Measurements from ENCODE around the gene ETNK1. TPM values are rescaled to one million over a fixed set of nuclear protein-coding genes. Genes with fewer than 3 reads are reported as not detected.

ETNK1 gene
- polyA plus RNA-seq, 3 donors: 13.7 to 17.3 (median 16.5) TPM

GRCh38 chr12:22576473-22576872 is 48.5 kb upstream of the ETNK1 start:
- H3K4me1 Mint-ChIP-seq: no peaks in the 10 kb centered on the region
- no CpG with 5 or more reads among the region's 2 CpGs for WGBS (ENCODE audit: insufficient coverage)
- no peak overlapping the region for H3K4me3 Mint-ChIP-seq

GRCh38 chr12:22577667-22578066 is 47.3 kb upstream of the ETNK1 start:
- WGBS (ENCODE audit: insufficient coverage): no CpG with 5 or more reads among the region's 1 CpG

More at GRCh38 chr12:22576473-22576872, 48.5 kb upstream of the ETNK1 start:
- Histone ChIP-seq H3K4me3 (replicated peaks in 1 of 3; ENCODE audit: low read depth in 2 of 3, low read length in 3 of 3) (no peak overlapping the region), H3K79me2 (ENCODE audit: insufficient read depth, low read length) (no peaks in the 10 kb centered on the region), H3K4me1 (ENCODE audit: control insufficient read depth in 1 of 2, insufficient read depth in 2 of 2, low read length in 2 of 2) (no peaks in the 10 kb centered on the region), H4K20me1 (ENCODE audit: insufficient read depth, low read length) (no peaks in the 10 kb centered on the region), H3K27ac (ENCODE audit: low read depth in 1 of 2, low read length in 2 of 2) (no peak overlapping the region), H3K36me3 (replicated peaks in 1 of 2; ENCODE audit: control insufficient read depth in 1 of 2, insufficient read depth in 2 of 2, low read length in 2 of 2) (no peaks in the 10 kb centered on the region), H3K4me2 (replicated peaks; ENCODE audit: extremely low read depth, low read length, poor library complexity, severe bottlenecking) (no peak overlapping the region), H3K9ac (ENCODE audit: insufficient read depth, low read length, poor library complexity, severe bottlenecking) (no peak overlapping the region), H3K9me3 (replicated peaks in 1 of 2; ENCODE audit: control insufficient read depth in 1 of 2, insufficient read depth in 1 of 2, low read length in 2 of 2) (no peaks in the 10 kb centered on the region), H3K27me3 (ENCODE audit: control insufficient read depth in 2 of 2, insufficient read depth in 2 of 2, low read length in 2 of 2) (no peaks in the 10 kb centered on the region), H2AFZ (ENCODE audit: insufficient read depth, low read depth, low read length, poor library complexity, severe bottlenecking) (no peak overlapping the region)
- Mint-ChIP-seq H3K27ac (no peak overlapping the region), H3K9me3 (peaks cover 0 to 6% (median 2%) of the 10 kb centered on the region in 7 donors), H3K36me3 (no peaks in the 10 kb centered on the region), H3K27me3 (ENCODE audit: low read depth in 3 of 3) (peaks cover 0 to 1% (median 0%) of the 10 kb centered on the region in 3 donors)
- TF ChIP-seq, protein P1, sequence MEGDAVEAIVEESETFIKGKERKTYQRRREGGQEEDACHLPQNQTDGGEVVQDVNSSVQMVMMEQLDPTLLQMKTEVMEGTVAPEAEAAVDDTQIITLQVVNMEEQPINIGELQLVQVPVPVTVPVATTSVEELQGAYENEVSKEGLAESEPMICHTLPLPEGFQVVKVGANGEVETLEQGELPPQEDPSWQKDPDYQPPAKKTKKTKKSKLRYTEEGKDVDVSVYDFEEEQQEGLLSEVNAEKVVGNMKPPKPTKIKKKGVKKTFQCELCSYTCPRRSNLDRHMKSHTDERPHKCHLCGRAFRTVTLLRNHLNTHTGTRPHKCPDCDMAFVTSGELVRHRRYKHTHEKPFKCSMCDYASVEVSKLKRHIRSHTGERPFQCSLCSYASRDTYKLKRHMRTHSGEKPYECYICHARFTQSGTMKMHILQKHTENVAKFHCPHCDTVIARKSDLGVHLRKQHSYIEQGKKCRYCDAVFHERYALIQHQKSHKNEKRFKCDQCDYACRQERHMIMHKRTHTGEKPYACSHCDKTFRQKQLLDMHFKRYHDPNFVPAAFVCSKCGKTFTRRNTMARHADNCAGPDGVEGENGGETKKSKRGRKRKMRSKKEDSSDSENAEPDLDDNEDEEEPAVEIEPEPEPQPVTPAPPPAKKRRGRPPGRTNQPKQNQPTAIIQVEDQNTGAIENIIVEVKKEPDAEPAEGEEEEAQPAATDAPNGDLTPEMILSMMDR (IDR thresholded peaks at IDR 0.05): no peak
- no peak for DNase-seq
- intact Hi-C loops (cut with micrococcal nuclease): no loop called here

More at GRCh38 chr12:22577667-22578066, 47.3 kb upstream of the ETNK1 start:
- no peaks in the 10 kb centered on the region for H3K9me3 ChIP-seq (replicated peaks in 1 of 2; ENCODE audit: control insufficient read depth in 1 of 2, insufficient read depth in 1 of 2, low read length in 2 of 2)
- intact Hi-C loops (cut with micrococcal nuclease): no loop called here
- no peak overlapping the region for H3K4me3 ChIP-seq (replicated peaks in 1 of 3; ENCODE audit: low read depth in 2 of 3, low read length in 3 of 3)
- H3K36me3 ChIP-seq (replicated peaks in 1 of 2; ENCODE audit: control insufficient read depth in 1 of 2, insufficient read depth in 2 of 2, low read length in 2 of 2): no peaks in the 10 kb centered on the region
- H3K9me3 Mint-ChIP-seq: peaks cover 0 to 6% (median 2%) of the 10 kb centered on the region in 7 donors
- H3K36me3 Mint-ChIP-seq: no peaks in the 10 kb centered on the region
- H3K27me3 Mint-ChIP-seq (ENCODE audit: low read depth in 3 of 3): peaks cover 0 to 1% (median 0%) of the 10 kb centered on the region in 3 donors
- no peaks in the 10 kb centered on the region for H3K27me3 ChIP-seq (ENCODE audit: control insufficient read depth in 2 of 2, insufficient read depth in 2 of 2, low read length in 2 of 2)
- H3K4me2 ChIP-seq (replicated peaks; ENCODE audit: extremely low read depth, low read length, poor library complexity, severe bottlenecking): no peak overlapping the region
- no peak overlapping the region for H3K9ac ChIP-seq (ENCODE audit: insufficient read depth, low read length, poor library complexity, severe bottlenecking)
- no peak overlapping the region for H2AFZ ChIP-seq (ENCODE audit: insufficient read depth, low read depth, low read length, poor library complexity, severe bottlenecking)
- no peak overlapping the region for H3K4me3 Mint-ChIP-seq
- no peaks in the 10 kb centered on the region for H3K79me2 ChIP-seq (ENCODE audit: insufficient read depth, low read length)
- no peak for DNase-seq
- H4K20me1 ChIP-seq (ENCODE audit: insufficient read depth, low read length): no peaks in the 10 kb centered on the region
- H3K4me1 Mint-ChIP-seq: no peaks in the 10 kb centered on the region
- TF ChIP-seq, protein P1 (IDR thresholded peaks at IDR 0.05): no peak
- no peak overlapping the region for H3K27ac ChIP-seq (ENCODE audit: low read depth in 1 of 2, low read length in 2 of 2)
- no peak overlapping the region for H3K27ac Mint-ChIP-seq
- no peaks in the 10 kb centered on the region for H3K4me1 ChIP-seq (ENCODE audit: control insufficient read depth in 1 of 2, insufficient read depth in 2 of 2, low read length in 2 of 2)

All from CD14-positive monocyte (primary cell).